ENCODE results near the gene FAM118A.

FAM118A gene

GRCh38 chr22:45281010-45281409, 28.7 kb upstream of the FAM118A start:
- Histone ChIP-seq H3K27ac (ENCODE audit: insufficient read depth, low read depth, low read length, poor library complexity, severe bottlenecking) (no peak overlapping the region), H3K9me3 (ENCODE audit: control insufficient read depth, low read length) (no peaks in the 10 kb centered on the region), H3K4me1 (ENCODE audit: control insufficient read depth, insufficient read depth, low read length) (peaks cover 9% of the 10 kb centered on the region), H3K4me3 (ENCODE audit: insufficient read depth, low read depth, low read length) (no peak overlapping the region), H3K27me3 (ENCODE audit: control insufficient read depth, insufficient read depth, low read length, poor library complexity, severe bottlenecking) (peaks cover 45% of the 10 kb centered on the region), H3K36me3 (ENCODE audit: control insufficient read depth, insufficient read depth, low read length) (no peaks in the 10 kb centered on the region)
- WGBS, 2 experiments, result 88 to 94% methylated on average over 3 of the region's 3 CpGs

DNA sequence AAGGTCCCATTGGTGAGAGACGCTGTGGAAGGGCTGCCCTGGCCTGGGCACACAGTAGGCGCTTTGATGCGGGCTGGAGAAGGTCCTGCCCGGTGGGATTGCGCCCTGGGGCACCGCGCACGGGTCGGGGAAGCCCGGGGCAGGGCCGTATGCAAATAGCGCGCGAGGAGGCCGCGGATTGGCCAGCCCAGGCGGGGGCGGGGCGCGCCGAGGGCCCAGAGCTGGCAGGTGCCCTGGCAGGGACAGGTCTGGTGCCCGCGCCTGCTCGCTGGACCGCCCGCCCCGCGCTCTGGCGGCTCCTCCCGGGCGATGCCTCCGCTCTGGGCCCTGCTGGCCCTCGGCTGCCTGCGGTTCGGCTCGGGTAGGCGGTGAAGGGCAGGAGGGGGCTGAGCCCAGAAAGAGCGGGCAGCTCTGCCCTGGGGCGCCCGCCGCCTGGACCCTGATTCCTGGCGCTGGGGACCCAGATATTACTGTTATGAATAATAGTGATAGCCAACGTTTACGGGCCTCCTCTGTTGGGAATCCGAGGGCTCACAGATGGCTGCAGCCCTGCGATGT, 24.9 kb upstream of the FAM118A start, which contains the start of gene UPK3A:
UPK3A (plus strand) TSS at position 245 of the 558 bp plus-strand sequence; CDS start at position 310, 65 bp downstream.
- Histone ChIP-seq H3K9me3 (ENCODE audit: control insufficient read depth, low read length) (no peaks in the 10 kb centered on the region), H3K4me3 (ENCODE audit: insufficient read depth, low read depth, low read length) (peak within 1 kb of the TSS; percentile 34), H3K4me1 (ENCODE audit: control insufficient read depth, insufficient read depth, low read length) (peaks cover 9% of the 10 kb centered on the region), H3K36me3 (ENCODE audit: control insufficient read depth, insufficient read depth, low read length) (no peaks in the 10 kb centered on the region), H3K27me3 (ENCODE audit: control insufficient read depth, insufficient read depth, low read length, poor library complexity, severe bottlenecking) (peaks cover 50% of the 10 kb centered on the region), H3K27ac (ENCODE audit: insufficient read depth, low read depth, low read length, poor library complexity, severe bottlenecking) (no peak within 1 kb of the TSS)
- WGBS, 2 experiments, result 12 to 14% methylated on average over 46 of the region's 46 CpGs

DNA sequence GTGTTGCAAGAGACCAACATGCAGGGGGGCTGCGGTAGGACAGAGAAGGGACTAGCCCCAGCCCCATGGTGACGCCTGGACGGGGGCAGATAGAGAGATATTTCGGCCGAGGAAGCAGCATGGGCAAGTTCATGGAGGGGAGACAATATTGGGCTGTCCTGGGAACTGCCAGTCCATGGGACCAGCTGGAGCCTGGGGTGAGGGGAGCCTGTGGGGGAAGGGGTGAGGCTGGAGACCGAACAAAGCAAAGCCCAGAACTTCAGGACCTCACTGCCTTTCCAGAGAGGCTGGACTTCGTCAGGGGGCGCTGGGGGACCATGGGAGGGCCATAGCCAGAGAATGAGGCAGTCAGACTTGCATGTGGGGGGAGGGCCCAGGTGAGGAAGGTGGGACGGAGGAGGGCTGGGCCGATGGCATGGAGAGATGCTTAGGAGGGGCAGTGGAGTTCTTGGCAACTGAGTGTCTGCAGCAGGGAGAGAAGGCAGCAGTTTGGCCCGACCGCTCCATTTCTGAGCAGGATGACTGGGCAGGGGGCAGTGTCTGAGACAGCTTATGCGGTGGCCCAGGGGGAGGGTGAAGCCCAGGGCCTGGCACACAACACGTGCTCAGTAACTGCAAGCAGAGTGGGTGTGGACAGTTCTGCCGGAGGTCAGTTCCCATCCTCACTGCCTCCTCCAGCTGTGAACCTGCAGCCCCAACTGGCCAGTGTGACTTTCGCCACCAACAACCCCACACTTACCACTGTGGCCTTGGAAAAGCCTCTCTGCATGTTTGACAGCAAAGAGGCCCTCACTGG, 24.3 kb upstream of the FAM118A start:
- no peak overlapping the region for H3K27ac ChIP-seq (ENCODE audit: insufficient read depth, low read depth, low read length, poor library complexity, severe bottlenecking)
- 40 to 41% methylated on average over 16 of the region's 16 CpGs for WGBS, 2 experiments

DNA sequence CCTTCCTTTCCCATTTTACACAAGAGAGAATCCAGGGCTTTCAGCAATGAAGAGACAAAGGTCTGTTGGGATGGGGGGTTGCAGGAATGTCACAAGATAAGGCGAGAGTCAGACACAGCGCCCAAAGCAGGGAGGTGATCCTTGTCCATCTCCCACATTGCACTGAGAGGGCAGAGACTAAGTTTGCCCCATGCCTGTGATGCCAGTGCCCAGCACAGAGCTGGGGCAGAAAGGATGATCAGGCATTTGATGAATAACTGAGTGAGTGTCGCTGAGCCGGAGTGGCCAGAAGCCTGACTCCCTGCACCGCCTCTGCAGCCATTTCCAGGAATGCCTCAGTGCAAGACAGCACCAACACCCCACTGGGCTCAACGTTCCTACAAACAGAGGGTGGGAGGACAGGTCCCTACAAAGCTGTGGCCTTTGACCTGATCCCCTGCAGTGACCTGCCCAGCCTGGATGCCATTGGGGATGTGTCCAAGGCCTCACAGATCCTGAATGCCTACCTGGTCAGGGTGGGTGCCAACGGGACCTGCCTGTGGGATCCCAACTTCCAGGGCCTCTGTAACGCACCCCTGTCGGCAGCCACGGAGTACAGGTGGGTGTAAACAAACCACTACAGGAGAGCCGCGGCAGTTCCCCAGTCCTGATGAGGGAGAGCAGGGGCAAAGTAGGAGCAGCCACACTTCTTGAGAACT, 22.7 kb upstream of the FAM118A start:
- Histone ChIP-seq H3K4me1 (ENCODE audit: control insufficient read depth, insufficient read depth, low read length) (peaks cover 16% of the 10 kb centered on the region), H3K4me3 (ENCODE audit: insufficient read depth, low read depth, low read length) (no peak overlapping the region), H3K27me3 (ENCODE audit: control insufficient read depth, insufficient read depth, low read length, poor library complexity, severe bottlenecking) (peaks cover 45% of the 10 kb centered on the region), H3K9me3 (ENCODE audit: control insufficient read depth, low read length) (no peaks in the 10 kb centered on the region), H3K36me3 (ENCODE audit: control insufficient read depth, insufficient read depth, low read length) (no peaks in the 10 kb centered on the region), H3K27ac (ENCODE audit: insufficient read depth, low read depth, low read length, poor library complexity, severe bottlenecking) (no peak overlapping the region)
- WGBS, 2 experiments, result 79 to 84% methylated on average over 12 of the region's 12 CpGs

More for the DNA sequence above, 24.3 kb upstream of the FAM118A start:
- Histone ChIP-seq H3K27me3 (ENCODE audit: control insufficient read depth, insufficient read depth, low read length, poor library complexity, severe bottlenecking) (peaks cover 50% of the 10 kb centered on the region), H3K4me1 (ENCODE audit: control insufficient read depth, insufficient read depth, low read length) (peaks cover 15% of the 10 kb centered on the region), H3K9me3 (ENCODE audit: control insufficient read depth, low read length) (no peaks in the 10 kb centered on the region), H3K4me3 (ENCODE audit: insufficient read depth, low read depth, low read length) (peak overlapping the region; percentile 34), H3K36me3 (ENCODE audit: control insufficient read depth, insufficient read depth, low read length) (no peaks in the 10 kb centered on the region)

DNA sequence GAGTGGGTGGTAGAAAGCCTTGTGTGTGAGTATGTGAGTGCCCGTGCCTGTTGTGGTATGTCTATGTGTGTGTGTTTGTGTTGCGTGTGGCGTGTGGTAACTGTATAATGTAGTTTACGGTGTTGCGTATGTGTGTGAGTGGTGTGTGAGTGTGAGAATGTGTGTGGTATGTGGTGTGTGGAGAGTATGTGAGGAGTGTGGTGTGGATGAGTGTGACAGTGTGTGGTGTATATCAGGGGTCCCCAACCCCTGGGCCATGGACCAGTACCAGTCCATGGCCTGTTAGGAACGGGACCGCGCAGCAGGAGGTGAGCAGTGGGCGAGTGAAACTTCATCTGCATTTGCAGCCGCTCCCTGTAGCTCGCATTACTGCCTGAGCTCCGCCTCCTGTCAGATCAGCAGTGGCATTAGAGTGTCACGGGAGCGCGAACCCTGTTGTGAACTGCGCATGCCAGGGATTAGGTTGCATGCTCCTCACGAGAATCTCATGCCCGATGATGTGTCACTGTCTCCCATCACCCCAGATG, 19.3 kb upstream of the FAM118A start:
- Histone ChIP-seq H3K36me3 (ENCODE audit: control insufficient read depth, insufficient read depth, low read length) (no peaks in the 10 kb centered on the region), H3K9me3 (ENCODE audit: control insufficient read depth, low read length) (no peaks in the 10 kb centered on the region), H3K4me1 (ENCODE audit: control insufficient read depth, insufficient read depth, low read length) (peaks cover 10% of the 10 kb centered on the region), H3K27ac (ENCODE audit: insufficient read depth, low read depth, low read length, poor library complexity, severe bottlenecking) (no peak overlapping the region), H3K27me3 (ENCODE audit: control insufficient read depth, insufficient read depth, low read length, poor library complexity, severe bottlenecking) (peaks cover 11% of the 10 kb centered on the region), H3K4me3 (ENCODE audit: insufficient read depth, low read depth, low read length) (no peak overlapping the region)
- WGBS, 2 experiments, result 39% methylated on average over 18 of the region's 18 CpGs

DNA sequence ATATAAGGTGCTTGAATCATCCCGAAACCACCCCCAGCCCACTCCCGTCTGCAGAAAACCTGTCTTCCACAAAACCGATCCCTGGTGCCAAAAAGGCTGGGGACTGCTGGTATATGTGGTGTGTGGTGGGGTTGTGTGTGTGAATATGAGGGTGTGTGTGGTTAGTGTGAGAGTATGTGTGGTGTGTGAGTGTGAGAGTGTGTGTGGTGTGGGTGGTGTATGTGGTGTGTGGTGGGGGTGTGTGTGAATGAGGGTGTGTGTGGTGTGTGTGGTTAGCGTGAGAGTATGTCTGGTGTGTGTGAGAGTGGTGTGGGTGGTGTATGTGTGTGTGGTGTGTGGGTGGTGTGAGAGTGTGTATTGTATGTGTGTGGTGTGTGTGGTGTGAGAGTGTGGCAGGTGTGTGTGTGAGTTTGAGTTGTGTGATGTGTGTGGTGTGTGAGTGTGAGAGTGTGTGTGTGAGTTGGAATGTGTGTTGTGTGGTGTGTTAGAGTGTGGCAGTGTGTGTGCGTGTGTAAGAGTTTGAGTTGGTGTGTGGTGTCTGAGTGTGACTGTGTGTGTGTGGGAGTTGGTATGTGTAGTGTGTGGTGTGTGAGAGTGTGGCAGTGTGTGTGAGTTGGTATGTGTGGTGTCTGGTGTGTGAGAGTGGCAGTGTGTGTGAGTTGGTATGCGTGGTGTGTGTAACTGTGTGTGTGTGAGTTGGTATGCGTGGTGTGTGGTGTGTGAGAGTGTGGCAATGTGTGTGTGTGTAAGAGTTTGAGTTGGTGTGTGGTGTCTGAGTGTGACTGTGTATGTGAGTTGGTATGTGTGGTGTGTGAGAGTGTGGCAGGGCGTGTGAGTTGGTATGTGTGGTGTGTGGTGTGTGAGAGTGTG, 18.4 kb upstream of the FAM118A start:
- H3K9me3 ChIP-seq (ENCODE audit: control insufficient read depth, low read length), result no peaks in the 10 kb centered on the region
- H3K27me3 ChIP-seq (ENCODE audit: control insufficient read depth, insufficient read depth, low read length, poor library complexity, severe bottlenecking), result peaks cover 3% of the 10 kb centered on the region
- no peak overlapping the region for H3K27ac ChIP-seq (ENCODE audit: insufficient read depth, low read depth, low read length, poor library complexity, severe bottlenecking)
- peaks cover 7% of the 10 kb centered on the region for H3K4me1 ChIP-seq (ENCODE audit: control insufficient read depth, insufficient read depth, low read length)
- H3K36me3 ChIP-seq (ENCODE audit: control insufficient read depth, insufficient read depth, low read length), result no peaks in the 10 kb centered on the region
- WGBS, 2 experiments, result 94 to 95% methylated on average over 8 of the region's 8 CpGs
- H3K4me3 ChIP-seq (ENCODE audit: insufficient read depth, low read depth, low read length), result no peak overlapping the region

GRCh38 chr22:45291931-45292290, 17.8 kb upstream of the FAM118A start:
- Histone ChIP-seq H3K27me3 (ENCODE audit: control insufficient read depth, insufficient read depth, low read length, poor library complexity, severe bottlenecking) (no peaks in the 10 kb centered on the region), H3K9me3 (ENCODE audit: control insufficient read depth, low read length) (no peaks in the 10 kb centered on the region), H3K27ac (ENCODE audit: insufficient read depth, low read depth, low read length, poor library complexity, severe bottlenecking) (no peak overlapping the region), H3K4me3 (ENCODE audit: insufficient read depth, low read depth, low read length) (no peak overlapping the region), H3K4me1 (ENCODE audit: control insufficient read depth, insufficient read depth, low read length) (peaks cover 7% of the 10 kb centered on the region), H3K36me3 (ENCODE audit: control insufficient read depth, insufficient read depth, low read length) (no peaks in the 10 kb centered on the region)
- 93 to 94% methylated on average over 9 of the region's 9 CpGs for WGBS, 2 experiments

GRCh38 chr22:45292731-45293442, 16.8 kb upstream of the FAM118A start:
- H3K27me3 ChIP-seq (ENCODE audit: control insufficient read depth, insufficient read depth, low read length, poor library complexity, severe bottlenecking), result no peaks in the 10 kb centered on the region
- no peaks in the 10 kb centered on the region for H3K9me3 ChIP-seq (ENCODE audit: control insufficient read depth, low read length)
- H3K4me3 ChIP-seq (ENCODE audit: insufficient read depth, low read depth, low read length), result no peak overlapping the region
- no peak overlapping the region for H3K27ac ChIP-seq (ENCODE audit: insufficient read depth, low read depth, low read length, poor library complexity, severe bottlenecking)
- peaks cover 7% of the 10 kb centered on the region for H3K4me1 ChIP-seq (ENCODE audit: control insufficient read depth, insufficient read depth, low read length)
- no peaks in the 10 kb centered on the region for H3K36me3 ChIP-seq (ENCODE audit: control insufficient read depth, insufficient read depth, low read length)
- WGBS, 2 experiments, result 90 to 91% methylated on average over 23 of the region's 23 CpGs

GRCh38 chr22:45294030-45294429, 15.7 kb upstream of the FAM118A start:
- H3K9me3 ChIP-seq (ENCODE audit: control insufficient read depth, low read length), result no peaks in the 10 kb centered on the region
- no peak overlapping the region for H3K27ac ChIP-seq (ENCODE audit: insufficient read depth, low read depth, low read length, poor library complexity, severe bottlenecking)
- H3K4me1 ChIP-seq (ENCODE audit: control insufficient read depth, insufficient read depth, low read length), result peaks cover 7% of the 10 kb centered on the region
- no peaks in the 10 kb centered on the region for H3K36me3 ChIP-seq (ENCODE audit: control insufficient read depth, insufficient read depth, low read length)
- 85 to 94% methylated on average over 6 of the region's 6 CpGs for WGBS, 2 experiments
- H3K4me3 ChIP-seq (ENCODE audit: insufficient read depth, low read depth, low read length), result no peak overlapping the region
- no peaks in the 10 kb centered on the region for H3K27me3 ChIP-seq (ENCODE audit: control insufficient read depth, insufficient read depth, low read length, poor library complexity, severe bottlenecking)
